EL (cell line): ENCODE data around the gene AKAP12.
"Not testable (repeated sequence)": the region's sequence is repeated elsewhere in the genome, so short reads cannot be mapped to it uniquely, and the experiment has no call there.

Experiments
- DNase-seq: peaks from one replicate; pipeline ENCODE4 v3.0.0-alpha.2; 2016

The AKAP12 gene

DNA sequence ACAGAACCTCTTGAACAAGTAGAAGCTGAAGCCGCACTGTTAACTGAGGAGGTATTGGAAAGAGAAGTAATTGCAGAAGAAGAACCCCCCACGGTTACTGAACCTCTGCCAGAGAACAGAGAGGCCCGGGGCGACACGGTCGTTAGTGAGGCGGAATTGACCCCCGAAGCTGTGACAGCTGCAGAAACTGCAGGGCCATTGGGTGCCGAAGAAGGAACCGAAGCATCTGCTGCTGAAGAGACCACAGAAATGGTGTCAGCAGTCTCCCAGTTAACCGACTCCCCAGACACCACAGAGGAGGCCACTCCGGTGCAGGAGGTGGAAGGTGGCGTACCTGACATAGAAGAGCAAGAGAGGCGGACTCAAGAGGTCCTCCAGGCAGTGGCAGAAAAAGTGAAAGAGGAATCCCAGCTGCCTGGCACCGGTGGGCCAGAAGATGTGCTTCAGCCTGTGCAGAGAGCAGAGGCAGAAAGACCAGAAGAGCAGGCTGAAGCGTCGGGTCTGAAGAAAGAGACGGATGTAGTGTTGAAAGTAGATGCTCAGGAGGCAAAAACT lies 111.5 kb downstream of the AKAP12 start:
- no peak for DNase-seq

DNA sequence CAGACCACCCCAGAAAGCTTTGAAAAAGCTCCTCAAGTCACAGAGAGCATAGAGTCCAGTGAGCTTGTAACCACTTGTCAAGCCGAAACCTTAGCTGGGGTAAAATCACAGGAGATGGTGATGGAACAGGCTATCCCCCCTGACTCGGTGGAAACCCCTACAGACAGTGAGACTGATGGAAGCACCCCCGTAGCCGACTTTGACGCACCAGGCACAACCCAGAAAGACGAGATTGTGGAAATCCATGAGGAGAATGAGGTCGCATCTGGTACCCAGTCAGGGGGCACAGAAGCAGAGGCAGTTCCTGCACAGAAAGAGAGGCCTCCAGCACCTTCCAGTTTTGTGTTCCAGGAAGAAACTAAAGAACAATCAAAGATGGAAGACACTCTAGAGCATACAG lies 112.0 kb downstream of the AKAP12 start:
- no peak for DNase-seq

GRCh38 chr6:151352410-151353396 lies 112.9 kb downstream of the AKAP12 start:
- DNase-seq: no peak

DNA sequence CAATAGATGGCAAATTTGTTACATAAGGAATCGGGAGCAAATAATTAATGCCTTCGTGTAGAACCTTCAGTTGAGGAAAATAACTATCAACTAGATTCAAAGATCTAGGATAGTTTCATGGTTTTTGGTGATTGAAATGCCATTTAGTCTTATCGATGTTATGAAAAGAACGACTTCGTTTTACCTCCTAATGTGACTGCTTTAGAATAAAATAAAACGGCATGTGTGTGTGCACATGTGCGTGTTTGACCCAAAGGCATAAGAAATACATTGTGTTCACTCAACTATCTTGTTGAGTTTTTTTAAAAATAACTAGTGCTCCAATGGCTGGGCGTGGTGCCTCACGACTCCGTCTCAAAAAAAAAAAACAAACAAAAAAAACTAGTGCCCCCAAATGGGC lies 114.0 kb downstream of the AKAP12 start:
- DNase-seq: no peak

DNA sequence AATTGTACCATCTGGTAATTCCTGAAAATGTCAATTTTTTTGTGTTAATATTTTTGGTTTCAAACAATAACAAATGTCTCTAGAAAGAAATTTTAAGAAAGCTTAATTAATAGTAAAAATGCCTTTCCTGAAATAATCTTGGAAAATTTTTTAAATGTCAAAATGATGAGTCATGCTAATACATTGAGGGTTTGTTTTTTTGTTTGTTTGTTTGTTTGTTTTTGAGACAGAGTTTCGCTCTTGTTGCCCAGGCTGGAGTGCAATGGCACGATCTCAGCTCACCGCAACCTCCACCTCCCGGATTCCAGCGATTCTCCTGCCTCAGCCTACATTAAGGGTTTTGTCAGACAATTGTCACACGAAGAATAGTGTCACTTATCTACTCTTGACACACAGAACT lies 117.2 kb downstream of the AKAP12 start:
- DNase-seq: not testable (repeated sequence)

DNA sequence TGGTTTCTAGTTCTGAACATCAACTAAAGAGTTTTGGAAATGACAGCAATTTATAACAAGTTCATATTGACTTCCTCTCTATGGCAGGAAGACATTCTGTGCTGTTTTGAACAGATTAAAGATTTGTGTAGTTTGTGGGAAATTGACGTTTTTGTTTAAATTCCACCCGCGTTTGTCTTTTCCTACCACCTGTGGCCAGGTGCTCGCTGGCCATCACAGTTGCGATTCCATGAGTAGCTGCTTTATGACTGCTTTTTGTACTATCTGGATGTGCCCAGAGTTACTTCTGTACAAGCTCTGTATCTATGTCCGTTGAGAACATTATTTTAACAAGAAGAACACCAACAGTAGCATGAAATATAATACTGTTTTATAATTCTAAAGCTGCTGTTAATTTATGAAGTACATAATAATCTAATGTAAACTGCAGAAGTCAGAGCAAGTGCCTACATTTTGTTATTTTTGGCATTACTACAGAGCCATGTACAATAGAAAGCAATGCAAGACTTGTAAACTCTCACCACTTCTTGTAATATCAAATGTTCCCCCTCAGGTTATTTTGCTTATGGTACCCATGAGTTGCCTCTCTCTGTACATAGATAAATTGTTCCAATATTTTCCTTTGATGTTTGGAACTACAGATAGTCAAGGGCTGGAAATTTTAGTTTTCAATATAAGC lies 118.1 kb downstream of the AKAP12 start:
- no peak for DNase-seq

- no peak for DNase-seq
Measured at GRCh38 chr6:151358475-151358874, 118.7 kb downstream of the AKAP12 start.

DNA sequence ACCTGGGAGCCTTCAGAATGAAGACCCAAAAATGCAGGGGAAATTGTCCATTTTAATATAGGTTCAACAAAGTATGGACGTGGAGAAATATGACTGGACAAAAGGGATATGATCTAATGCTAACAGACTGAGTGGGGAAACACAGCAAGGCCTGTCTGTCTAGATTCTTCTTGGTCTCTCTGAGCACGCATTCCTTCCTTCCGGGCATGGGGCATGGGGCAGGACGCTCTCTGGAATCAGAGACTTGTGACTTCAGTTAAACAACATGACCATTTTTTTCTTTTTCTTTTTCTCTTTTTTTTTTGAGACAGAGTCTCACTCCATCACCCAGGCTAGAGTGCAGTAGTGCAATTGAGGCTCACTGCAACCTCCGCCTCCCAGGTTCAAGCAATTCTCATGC lies 119.7 kb downstream of the AKAP12 start:
- no peak for DNase-seq

GRCh38 chr6:151365233-151365632 lies 125.5 kb downstream of the AKAP12 start:
- DNase-seq: no peak

GRCh38 chr6:151370509-151371078 lies 130.8 kb downstream of the AKAP12 start:
- no peak for DNase-seq

DNA sequence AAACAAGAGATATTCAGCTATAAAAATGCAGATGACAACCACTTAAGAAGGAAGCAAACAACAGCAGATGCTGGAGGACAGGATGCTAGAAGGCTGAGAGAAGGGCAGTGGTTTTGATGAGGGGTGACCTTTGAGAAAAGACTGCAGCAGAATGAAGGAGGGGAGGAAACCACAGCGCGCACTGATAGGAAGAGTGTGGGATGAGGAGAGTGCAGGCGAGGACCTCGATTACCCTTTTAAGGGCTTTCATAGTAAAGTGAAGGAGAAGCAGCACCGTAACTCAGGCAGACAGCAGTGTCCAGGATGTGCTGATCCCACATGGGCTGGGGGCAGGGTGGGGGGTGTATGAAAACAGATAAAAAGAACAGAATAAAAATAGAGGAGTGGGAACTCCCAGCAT lies 132.4 kb downstream of the AKAP12 start:
- no peak for DNase-seq

GRCh38 chr6:151374036-151374683 lies 134.4 kb downstream of the AKAP12 start:
- DNase-seq: peak; percentile 38

DNA sequence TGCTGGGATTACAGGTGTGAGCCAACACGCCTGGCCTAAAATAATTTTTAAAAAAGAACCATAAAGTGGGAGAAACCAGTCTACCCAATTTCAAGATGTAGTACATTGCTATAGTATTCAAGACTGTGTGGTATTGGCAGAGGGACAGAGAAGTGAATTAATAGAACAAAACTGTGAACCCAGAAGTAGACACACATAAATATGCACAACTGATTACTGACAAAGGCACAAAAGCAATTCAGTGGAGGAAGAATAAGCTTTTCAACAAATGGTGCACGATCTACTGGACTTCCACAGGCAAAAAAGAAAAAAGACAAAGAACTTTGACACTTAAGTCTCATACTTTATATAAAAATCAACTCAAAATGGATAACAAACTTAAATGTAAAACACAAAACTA lies 136.1 kb downstream of the AKAP12 start:
- DNase-seq: no peak

GRCh38 chr6:151376440-151376839 lies 136.7 kb downstream of the AKAP12 start:
- DNase-seq: no peak

DNA sequence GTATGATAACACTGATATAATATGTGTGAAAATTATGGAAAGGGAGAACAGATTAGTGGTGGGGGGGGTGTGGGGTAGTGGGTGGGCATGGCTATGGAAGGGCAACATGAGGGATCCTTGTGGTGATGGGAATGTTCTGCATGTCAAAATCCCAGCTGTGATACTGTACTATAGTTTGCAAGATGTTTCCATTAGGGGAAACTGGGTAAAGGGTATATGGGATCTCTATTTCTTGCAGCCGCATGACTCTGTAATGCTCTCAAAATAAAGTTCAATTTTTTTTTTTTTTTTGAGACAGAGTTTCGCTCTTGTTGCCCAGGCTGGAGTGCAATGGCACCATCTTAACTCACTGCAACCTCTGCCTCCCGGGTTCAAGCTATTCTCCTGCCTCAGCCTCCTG lies 137.3 kb downstream of the AKAP12 start:
- no peak for DNase-seq

DNA sequence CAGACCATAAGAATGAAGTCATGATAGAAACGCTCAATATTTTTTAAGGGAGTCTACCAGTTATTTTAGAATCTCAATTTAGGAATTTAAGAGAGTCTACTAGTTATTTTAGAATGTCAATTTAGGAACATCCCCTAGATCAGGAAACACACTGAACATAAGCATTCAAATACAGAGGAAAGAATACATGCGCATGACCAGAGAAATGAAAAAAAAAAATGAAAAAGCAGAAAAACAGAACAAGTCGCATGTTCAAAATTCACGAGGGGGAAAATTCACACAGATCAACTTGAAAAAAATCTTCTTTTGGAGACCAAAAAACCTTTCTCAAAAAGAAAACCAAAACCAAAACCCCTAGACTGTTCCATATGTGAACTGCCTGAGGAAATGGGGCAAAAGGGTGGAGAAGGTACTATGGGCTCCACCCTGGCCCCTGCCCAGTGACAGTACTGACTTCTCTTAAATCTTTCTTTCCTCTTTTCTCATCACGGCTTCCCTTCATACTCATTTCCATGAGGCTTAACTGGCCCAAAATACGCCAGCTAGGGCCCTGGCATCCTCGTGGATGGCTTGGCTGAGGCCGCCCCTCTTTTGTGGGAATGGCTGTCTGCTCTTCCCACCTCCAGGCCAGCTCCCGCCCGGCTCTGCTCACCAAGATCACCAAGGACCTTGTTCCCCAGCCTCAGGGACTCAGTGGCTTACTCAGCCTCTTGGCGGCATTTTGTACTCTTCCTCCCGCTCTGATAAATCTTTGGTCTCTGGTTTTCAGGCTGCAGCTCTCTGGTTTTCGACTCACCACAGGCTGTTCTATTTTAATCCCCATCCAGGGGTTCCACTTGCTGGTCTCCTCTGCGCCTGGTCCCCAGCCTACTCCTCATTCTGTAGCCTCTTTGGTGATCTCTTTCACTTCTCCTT lies 140.4 kb downstream of the AKAP12 start:
- no peak for DNase-seq

- no peak for DNase-seq
Measured at GRCh38 chr6:151380848-151381205, 141.1 kb downstream of the AKAP12 start.

GRCh38 chr6:151381722-151382121 lies 142.0 kb downstream of the AKAP12 start:
- no peak for DNase-seq

- not testable (repeated sequence) for DNase-seq
Measured at GRCh38 chr6:151382631-151383030, 142.9 kb downstream of the AKAP12 start.

DNA sequence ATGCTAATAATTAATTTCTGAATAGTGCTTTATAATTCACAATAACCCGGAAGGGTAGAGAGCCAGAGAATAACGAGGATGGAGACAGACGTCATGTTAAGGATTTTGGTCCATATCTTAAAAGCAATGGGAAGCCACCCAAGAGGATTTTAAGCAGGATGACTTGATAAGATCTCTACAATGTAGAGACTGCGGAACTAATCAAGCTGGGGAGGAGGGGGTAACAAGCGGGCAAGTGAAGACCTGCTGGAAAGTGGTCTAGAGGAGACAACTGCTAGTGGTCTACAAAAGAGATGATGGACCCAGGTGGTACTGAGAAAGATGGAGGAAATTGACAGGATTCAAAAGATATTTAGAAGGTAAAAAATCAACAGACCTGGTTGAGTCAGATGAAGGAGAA lies 144.4 kb downstream of the AKAP12 start:
- no peak for DNase-seq

GRCh38 chr6:151385177-151385576 lies 145.4 kb downstream of the AKAP12 start:
- no peak for DNase-seq
